Pancreas (tissue), 10 donors: Measurements from ENCODE around the gene PROX2. TPM values are rescaled to one million over a fixed set of nuclear protein-coding genes. Genes with fewer than 3 reads are reported as not detected.

Experiments
- ATAC-seq, 4 donors: fragments of 200-7000 bp; cut with Tn5 transposase; one replicate each; pipeline versions ENCODE4 v1.8.0 to v1.9.1; 2020; ENCODE audit warnings: mild to moderate bottlenecking in 4 of 4, moderate library complexity in 4 of 4
- DNase-seq, 6 donors: peaks; one replicate each; pipeline ENCODE4 v3.0.0-alpha.2; 2020
- FAIRE-seq: peaks from 2 replicates; lab custom pipeline; 2012; peaks lifted over from hg19 to GRCh38; lab: Jason Lieb, UNC
- H3K27ac ChIP-seq, 4 donors: fragments of 200-600 bp; sonication (generic); 1 replicate in 3 of 4; 2 replicates in 1 of 4; pipeline versions ENCODE4 v1.5.0 to v1.8.0; 2020
- H3K27me3 ChIP-seq, 4 donors: fragments of 200-600 bp; one replicate each; pipeline ENCODE4 v1.8.0; 2021
- H3K36me3 ChIP-seq, 3 donors: fragments of 200-600 bp; sonication (generic) in 1 of 3; one replicate each; pipeline versions ENCODE4 v1.5.0 to v1.8.0; 2020 to 2021
- H3K4me1 ChIP-seq, 3 donors: fragments of 200-600 bp; one replicate each; pipeline ENCODE4 v1.8.0; 2021
- H3K4me3 ChIP-seq, 4 donors: fragments of 200-600 bp; sonication (generic) in 2 of 4; one replicate each; pipeline versions ENCODE4 v1.5.0 to v1.8.0; 2020 to 2021
- H3K9me3 ChIP-seq, 4 donors: fragments of 200-600 bp; one replicate each; pipeline ENCODE4 v1.8.0; 2021
- WGBS, 2 donors: extraction: QIAGEN DNeasy Blood & Tissue Kit; methylation state at CpG; one replicate each; pipeline ENCODE4 v1.1.7; 2013; 5-methylcytosine and 5-hydroxymethylcytosine counted together
- intact Hi-C, 3 donors: fragments of 100-400 bp; cut with DNase I; formaldehyde crosslinking; loops; one replicate each; pipeline versions ENCODE4 v1.11.1 to v1.14.2; 2022
- polyA plus RNA-seq, 2 donors: library from polyadenylated mRNA; stranded (reverse); fragments of 200-250 nt; gene quantifications; one replicate each; pipeline ENCODE4 v1.2.3, GENCODE V29; 2013
- total RNA-seq, 6 donors: library from RNA; stranded (reverse); fragmentation: NEBNext Ultra II Directional in 4 of 6; extraction: Animal tissue kit (Norgen Biotek cat#: 25700) in 4 of 6; gene quantifications; one replicate each; pipeline versions ENCODE4 v1.2.1 to v1.2.4, GENCODE V29; 2021 to 2023
- TF ChIP-seq, protein P1 (sequence below), 4 donors: fragments of 200-600 bp; sonication (generic) in 3 of 4; IDR thresholded peaks; one replicate each; pipeline versions ENCODE4 v1.5.0 to v1.8.0; 2021; ENCODE audit warnings: antibody characterized with exemption in 4 of 4
- donor health status: healthy with polysubstance abuse.
- donor health status: DM: no; HTN: no; CAD: no; lungs with moderate emphysema.
- donor health status: DM: no; HTN: no; CAD: no.
- donor health status: control.
- donor health status: control.
- donor health status: Bipolar disorder and iron deficiency.
- donor health status: DM: yes; HTN: yes; CAD: no.
- donor health status: DM: no; HTN: no; CAD: no.
- donor health status: DM: no; HTN: no; CAD: no.
- donor health status: DM: yes; HTN: yes; CAD: no.

Gene PROX2
- total and polyA plus RNA-seq, 8 donors: not detected

GRCh38 chr14:74840603-74841030 lies 35.3 kb downstream of the PROX2 start:
- Histone ChIP-seq H3K4me3 (no peak overlapping the region), H3K4me1 (peaks cover 0 to 5% (median 0%) of the 10 kb centered on the region in 3 donors), H3K36me3 (peaks cover 0 to 7% (median 0%) of the 10 kb centered on the region in 3 donors), H3K9me3 (no peaks in the 10 kb centered on the region), H3K27me3 (no peaks in the 10 kb centered on the region), H3K27ac (no peak overlapping the region)
- FAIRE-seq (no peak), ATAC-seq (no peak), DNase-seq (no peak)
- TF ChIP-seq, protein P1, sequence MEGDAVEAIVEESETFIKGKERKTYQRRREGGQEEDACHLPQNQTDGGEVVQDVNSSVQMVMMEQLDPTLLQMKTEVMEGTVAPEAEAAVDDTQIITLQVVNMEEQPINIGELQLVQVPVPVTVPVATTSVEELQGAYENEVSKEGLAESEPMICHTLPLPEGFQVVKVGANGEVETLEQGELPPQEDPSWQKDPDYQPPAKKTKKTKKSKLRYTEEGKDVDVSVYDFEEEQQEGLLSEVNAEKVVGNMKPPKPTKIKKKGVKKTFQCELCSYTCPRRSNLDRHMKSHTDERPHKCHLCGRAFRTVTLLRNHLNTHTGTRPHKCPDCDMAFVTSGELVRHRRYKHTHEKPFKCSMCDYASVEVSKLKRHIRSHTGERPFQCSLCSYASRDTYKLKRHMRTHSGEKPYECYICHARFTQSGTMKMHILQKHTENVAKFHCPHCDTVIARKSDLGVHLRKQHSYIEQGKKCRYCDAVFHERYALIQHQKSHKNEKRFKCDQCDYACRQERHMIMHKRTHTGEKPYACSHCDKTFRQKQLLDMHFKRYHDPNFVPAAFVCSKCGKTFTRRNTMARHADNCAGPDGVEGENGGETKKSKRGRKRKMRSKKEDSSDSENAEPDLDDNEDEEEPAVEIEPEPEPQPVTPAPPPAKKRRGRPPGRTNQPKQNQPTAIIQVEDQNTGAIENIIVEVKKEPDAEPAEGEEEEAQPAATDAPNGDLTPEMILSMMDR (IDR thresholded peaks at IDR 0.05): no peak
- intact Hi-C loops: no loop called here
- WGBS, 2 donors: 84 to 89% methylated on average over 5 of the region's 5 CpGs

- Histone ChIP-seq H3K36me3 (peaks cover 0 to 12% (median 0%) of the 10 kb centered on the region in 3 donors), H3K27ac (no peak overlapping the region), H3K27me3 (no peaks in the 10 kb centered on the region), H3K9me3 (no peaks in the 10 kb centered on the region), H3K4me1 (peaks cover 0 to 5% (median 0%) of the 10 kb centered on the region in 3 donors), H3K4me3 (no peak overlapping the region)
- DNase-seq (no peak), FAIRE-seq (peak; percentile 67), ATAC-seq (no peak)
- intact Hi-C loops: no loop called here
- WGBS, 2 donors: 76 to 78% methylated on average over 2 of the region's 2 CpGs
- TF ChIP-seq, protein P1 (IDR thresholded peaks at IDR 0.05): no peak
Observed at GRCh38 chr14:74838166-74838565, 37.8 kb downstream of the PROX2 start.

- H3K9me3 ChIP-seq: no peaks in the 10 kb centered on the region
- intact Hi-C loops: no loop called here
- H3K36me3 ChIP-seq: peaks cover 0 to 12% (median 0%) of the 10 kb centered on the region in 3 donors
- no peak for DNase-seq
- H3K27me3 ChIP-seq: no peaks in the 10 kb centered on the region
- H3K4me1 ChIP-seq: peaks cover 0 to 5% (median 0%) of the 10 kb centered on the region in 3 donors
- H3K4me3 ChIP-seq: no peak overlapping the region
- no peak overlapping the region for H3K27ac ChIP-seq
- 89 to 90% methylated on average over 1 of the region's 1 CpG for WGBS, 2 donors
- no peak for ATAC-seq
- TF ChIP-seq, protein P1 (IDR thresholded peaks at IDR 0.05): no peak
- FAIRE-seq: no peak
Observed at GRCh38 chr14:74836251-74836960, 39.5 kb downstream of the PROX2 start.

GRCh38 chr14:74835645-74836250 lies 40.2 kb downstream of the PROX2 start:
- 85 to 86% methylated on average over 7 of the region's 7 CpGs for WGBS, 2 donors
- Histone ChIP-seq H3K27ac (no peak overlapping the region), H3K27me3 (no peaks in the 10 kb centered on the region), H3K4me3 (no peak overlapping the region), H3K9me3 (no peaks in the 10 kb centered on the region), H3K36me3 (peaks cover 0 to 14% (median 0%) of the 10 kb centered on the region in 3 donors), H3K4me1 (peaks cover 0 to 5% (median 0%) of the 10 kb centered on the region in 3 donors)
- intact Hi-C loops: no loop called here
- FAIRE-seq (no peak), ATAC-seq (no peak), DNase-seq (no peak)
- TF ChIP-seq, protein P1 (IDR thresholded peaks at IDR 0.05): no peak
